NCI-H82 treated with DMSO at 0.1 percent for 48 hours (cell line): ENCODE results near the gene ECSIT.
"Not testable (repeated sequence)": the region's sequence is repeated elsewhere in the genome, so short reads cannot be mapped to it uniquely, and the experiment has no call there.

ENCODE experiments used
- DNase-seq: peaks from one replicate; lab custom pipeline; 2025; ENCODE audit not compliant: unreplicated experiment; lab: John Stamatoyannopoulos, UW

The ECSIT gene

DNA sequence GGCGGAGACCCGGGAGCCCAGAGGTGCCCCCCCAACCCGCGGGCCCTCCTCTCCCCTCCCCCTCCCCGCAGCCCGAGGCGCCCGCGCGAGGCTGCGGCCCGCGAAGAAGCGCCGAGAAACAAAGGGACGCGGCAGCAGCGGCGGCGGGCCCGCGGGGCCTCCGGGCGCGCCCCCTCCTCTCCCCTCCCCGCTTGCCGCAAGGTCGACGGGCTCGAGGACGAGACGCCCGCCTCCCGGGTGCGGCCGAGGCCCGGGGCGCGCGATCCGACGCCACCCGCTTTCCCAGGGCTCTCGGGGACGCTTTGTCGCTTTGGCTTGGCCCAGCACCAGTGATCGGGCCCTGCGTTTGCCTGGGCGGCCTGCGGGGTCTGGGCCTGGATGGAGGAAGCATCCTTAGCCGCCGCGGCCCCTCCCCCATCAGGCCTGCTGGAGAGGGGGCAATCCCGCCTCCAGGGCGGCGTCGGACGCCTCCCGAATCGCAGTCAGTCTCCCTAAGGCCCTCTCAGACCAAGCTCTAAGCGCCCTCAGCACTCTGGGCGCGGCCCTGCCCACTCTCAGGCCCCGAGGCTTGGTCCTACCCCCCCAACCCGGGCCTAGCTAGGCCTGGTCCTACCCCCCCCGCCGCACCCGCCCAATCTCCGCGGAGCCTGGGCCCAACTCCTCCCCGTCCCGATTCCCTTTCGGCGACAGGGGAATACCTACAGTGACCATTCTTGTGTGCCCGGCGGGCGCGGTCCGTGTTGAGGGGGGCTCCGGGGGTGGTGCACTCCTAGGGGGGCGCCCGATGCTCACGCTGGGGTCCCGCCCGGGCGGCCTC lies 48.8 kb downstream of the ECSIT start:
- no peak for DNase-seq

- DNase-seq, result peak; percentile 49
Measured at GRCh38 chr19:11479090-11479897, 49.6 kb downstream of the ECSIT start.

- DNase-seq, result peak; percentile 71
Measured at GRCh38 chr19:11478167-11479089, 50.5 kb downstream of the ECSIT start.

DNA sequence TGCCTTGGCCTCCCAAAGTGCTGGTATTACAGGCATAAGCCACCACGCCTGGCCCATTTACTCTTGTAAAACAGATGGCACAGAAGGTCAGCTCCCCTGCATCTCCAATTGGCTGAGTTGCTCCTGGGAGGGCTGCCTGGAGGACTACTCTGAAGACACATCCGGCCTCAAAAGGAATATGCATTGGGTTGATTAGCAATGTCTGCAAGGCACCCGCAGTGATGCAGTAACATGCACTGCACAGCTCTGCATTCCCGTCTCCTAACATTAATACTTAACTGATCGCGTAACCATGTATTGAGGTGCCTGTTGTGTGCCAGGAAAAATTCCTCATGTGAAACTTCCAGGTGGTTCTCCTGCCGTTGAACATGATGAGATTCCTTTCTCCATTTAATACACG lies 53.1 kb downstream of the ECSIT start:
- no peak for DNase-seq

- not testable (repeated sequence) for DNase-seq
Measured at GRCh38 chr19:11475343-11475742, 53.6 kb downstream of the ECSIT start.

DNA sequence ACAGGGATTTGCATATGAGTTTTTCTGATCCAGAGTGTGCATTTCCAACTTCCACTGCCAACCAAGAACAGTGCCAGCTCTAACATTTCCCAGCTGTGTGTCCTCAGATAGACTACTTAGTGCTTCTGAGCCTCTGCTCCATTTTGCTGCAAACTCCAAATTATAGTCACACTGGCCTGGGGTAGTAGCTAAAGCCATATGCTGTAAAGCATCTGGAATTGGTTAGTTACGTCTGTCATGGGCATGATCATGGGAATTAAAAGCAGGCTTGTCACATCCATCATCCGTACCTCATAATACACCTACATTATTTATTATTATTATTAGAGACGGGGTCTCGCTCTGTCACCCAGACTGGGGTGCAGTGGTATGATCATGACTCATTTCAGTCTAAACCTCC lies 55.2 kb downstream of the ECSIT start:
- no peak for DNase-seq

DNA sequence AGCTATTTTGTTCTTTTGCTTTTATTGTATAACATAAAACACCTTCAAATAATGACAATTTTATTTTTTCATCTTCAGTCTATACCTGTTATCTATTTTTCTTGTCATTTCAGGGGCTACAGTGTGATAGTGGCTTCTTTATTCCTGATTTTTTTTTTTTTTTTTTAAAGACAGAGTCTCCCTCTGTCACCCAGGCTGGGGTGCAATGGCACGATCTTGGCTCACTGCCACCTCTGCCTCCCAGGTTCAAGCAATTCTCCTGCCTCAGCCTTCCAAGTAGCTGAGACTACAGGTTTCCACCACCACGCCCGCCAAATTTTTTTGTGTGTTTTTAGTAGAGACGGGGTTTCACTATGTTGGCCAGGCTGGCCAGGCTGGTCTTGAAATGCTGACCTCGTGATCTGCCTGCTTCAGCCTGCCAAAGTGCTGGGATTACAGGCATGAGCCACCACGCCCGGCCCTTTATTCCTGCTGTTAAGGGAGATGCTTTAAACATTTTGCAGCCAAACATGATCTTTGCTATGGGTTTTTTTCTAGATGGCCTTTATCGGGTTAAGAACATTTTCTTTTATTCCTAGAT lies 60.6 kb downstream of the ECSIT start:
- not testable (repeated sequence) for DNase-seq

GRCh38 chr19:11465600-11465999 lies 63.3 kb downstream of the ECSIT start:
- DNase-seq, result no peak

GRCh38 chr19:11464333-11465265 lies 64.3 kb downstream of the ECSIT start:
- DNase-seq, result no peak

- no peak for DNase-seq
Measured at GRCh38 chr19:11463391-11463790, 65.5 kb downstream of the ECSIT start.

GRCh38 chr19:11461453-11461852 lies 67.5 kb downstream of the ECSIT start:
- DNase-seq, result no peak

DNA sequence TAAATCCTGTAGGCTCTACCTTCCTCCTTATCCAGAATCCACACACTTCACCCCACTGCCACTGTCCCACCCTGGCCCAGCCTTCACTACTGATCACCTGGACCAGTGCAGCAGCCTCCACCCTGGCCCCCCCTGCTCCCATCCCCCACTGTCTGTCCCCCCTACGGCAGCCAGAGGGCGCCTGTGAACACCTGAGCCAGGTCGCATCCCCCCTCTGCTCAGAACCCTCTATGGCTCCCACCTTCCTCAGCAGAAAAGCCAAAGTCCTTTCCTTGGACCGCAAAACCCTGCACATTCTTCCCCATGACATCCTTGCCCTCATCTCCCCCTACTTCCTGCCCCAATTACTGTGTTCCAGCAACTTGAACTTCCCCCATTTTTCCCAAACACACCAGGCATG lies 68.7 kb downstream of the ECSIT start:
- DNase-seq, result no peak

- not testable (repeated sequence) for DNase-seq
Measured at GRCh38 chr19:11458912-11459311, 70.0 kb downstream of the ECSIT start.

- DNase-seq, result no peak
Measured at GRCh38 chr19:11458236-11458900, 70.6 kb downstream of the ECSIT start.

- DNase-seq, result no peak
Measured at GRCh38 chr19:11457831-11458230, 71.1 kb downstream of the ECSIT start.

GRCh38 chr19:11457115-11457514 lies 71.8 kb downstream of the ECSIT start:
- no peak for DNase-seq

DNA sequence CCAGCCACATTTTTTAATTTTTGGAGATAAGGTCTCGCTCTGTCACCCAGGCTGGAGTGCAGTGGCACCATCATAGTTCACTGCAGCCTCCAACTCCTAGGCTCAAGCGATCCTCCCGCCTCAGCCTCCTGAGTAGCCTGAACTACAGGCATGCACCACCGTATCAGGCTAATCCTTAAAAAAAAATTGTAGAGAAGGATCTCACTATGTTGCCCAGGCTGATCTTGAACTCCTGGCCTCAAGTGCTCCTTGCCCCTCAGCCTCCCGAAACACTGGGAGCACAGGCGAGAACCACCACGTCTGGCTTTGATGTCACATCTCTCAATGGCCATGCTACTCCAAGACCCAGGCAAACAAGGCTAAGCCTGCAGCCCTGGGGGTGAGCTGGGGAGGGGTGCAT lies 72.3 kb downstream of the ECSIT start:
- no peak for DNase-seq
